Colonic mucosa (tissue), 4 donors: ENCODE data around the gene ARID5B. TPM values are rescaled to one million over a fixed set of nuclear protein-coding genes. Genes with fewer than 3 reads are reported as not detected.

Experiments used
- DNase-seq: peaks from one replicate; pipeline ENCODE4 v3.0.0-alpha.2; 2020
- H3K27ac ChIP-seq: fragments of 200-600 bp; one replicate; pipeline ENCODE4 v1.8.0; 2021
- H3K27me3 ChIP-seq: fragments of 200-600 bp; one replicate; pipeline ENCODE4 v1.8.0; 2021
- H3K36me3 ChIP-seq: fragments of 200-600 bp; one replicate; pipeline ENCODE4 v1.8.0; 2021
- H3K4me1 ChIP-seq: fragments of 200-600 bp; one replicate; pipeline ENCODE4 v1.8.0; 2021; ENCODE audit warnings: mild to moderate bottlenecking
- H3K4me3 ChIP-seq: fragments of 200-600 bp; one replicate; pipeline ENCODE4 v1.8.0; 2021
- H3K9ac ChIP-seq, 2 donors: one replicate each; pipeline ENCODE4 v1.7.0; 2013; ENCODE audit warnings: control low read depth in 2 of 2, low read depth in 2 of 2, low read length in 2 of 2
- H3K9me3 ChIP-seq: fragments of 200-600 bp; one replicate; pipeline ENCODE4 v1.8.0; 2021
- CTCF ChIP-seq: fragments of 200-600 bp; IDR thresholded peaks from one replicate; pipeline ENCODE4 v1.8.0; 2022; ENCODE audit warnings: antibody characterized with exemption, mild to moderate bottlenecking
- intact Hi-C: fragments of 100-400 bp; cut with DNase I; formaldehyde crosslinking; loops from one replicate; pipeline ENCODE4 v1.14.1; 2022
- total RNA-seq, 2 donors: library from RNA; stranded (reverse); fragmentation: NEBNext Ultra II Directional in 1 of 2; extraction: Animal tissue kit (Norgen Biotek cat#: 25700) in 1 of 2; gene quantifications; one replicate each; pipeline ENCODE4 v1.2.1, GENCODE V29; 2021
- donor health status: healthy.
- donor health status: DM: no; HTN: no; CAD: no.
- donor health status: DM: no; HTN: no; CAD: no.

ARID5B gene
- total RNA-seq, 2 donors from 2014 or later: 18.8 to 27.2 TPM

DNA sequence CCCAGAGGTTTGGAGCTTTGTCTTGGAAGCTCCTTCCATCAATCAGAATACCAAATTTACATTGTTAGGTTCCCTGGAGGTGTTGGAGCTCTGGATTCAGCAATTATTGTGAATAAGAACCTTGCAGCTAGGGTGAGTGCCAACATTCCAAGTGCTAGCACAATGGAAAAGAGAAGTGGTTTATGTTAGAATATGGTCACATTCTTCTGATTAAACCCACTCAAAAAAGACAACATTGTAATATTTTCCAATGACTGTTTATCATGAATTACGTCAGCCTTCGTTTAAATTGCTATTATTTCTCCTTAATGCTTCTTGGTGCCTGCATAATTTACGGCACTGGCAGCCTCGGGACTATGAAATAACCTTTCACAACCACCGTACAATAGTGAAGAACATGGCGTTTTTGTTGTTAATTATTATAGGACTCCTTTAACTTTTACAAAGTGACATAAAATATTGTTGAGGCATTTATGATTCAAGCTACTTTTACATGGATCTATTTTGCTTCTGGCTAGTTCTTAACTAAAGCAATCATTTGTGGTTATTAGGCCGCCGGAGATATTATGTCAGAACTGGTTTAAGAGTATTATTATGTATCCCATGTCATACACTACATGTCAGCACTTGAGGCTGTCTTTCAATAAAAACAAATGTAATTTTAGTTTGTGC lies 117.7 kb downstream of the ARID5B start:
- Histone ChIP-seq H3K9me3 (no peaks in the 10 kb centered on the region), H3K36me3 (no peaks in the 10 kb centered on the region), H3K4me1 (peaks cover 3% of the 10 kb centered on the region), H3K9ac (no peak overlapping the region), H3K27me3 (no peaks in the 10 kb centered on the region), H3K4me3 (no peak overlapping the region), H3K27ac (peak overlapping the region; percentile 37)
- no peak for TF ChIP-seq CTCF
- no peak for DNase-seq
- intact Hi-C loops: no loop called here

GRCh38 chr10:62019685-62020359 lies 118.3 kb downstream of the ARID5B start:
- Histone ChIP-seq H3K36me3 (no peaks in the 10 kb centered on the region), H3K9ac (no peak overlapping the region), H3K9me3 (no peaks in the 10 kb centered on the region), H3K4me1 (peaks cover 3% of the 10 kb centered on the region), H3K27ac (peak overlapping the region; percentile 37), H3K4me3 (no peak overlapping the region), H3K27me3 (no peaks in the 10 kb centered on the region)
- intact Hi-C loops: no loop called here
- no peak for TF ChIP-seq CTCF
- DNase-seq: no peak

DNA sequence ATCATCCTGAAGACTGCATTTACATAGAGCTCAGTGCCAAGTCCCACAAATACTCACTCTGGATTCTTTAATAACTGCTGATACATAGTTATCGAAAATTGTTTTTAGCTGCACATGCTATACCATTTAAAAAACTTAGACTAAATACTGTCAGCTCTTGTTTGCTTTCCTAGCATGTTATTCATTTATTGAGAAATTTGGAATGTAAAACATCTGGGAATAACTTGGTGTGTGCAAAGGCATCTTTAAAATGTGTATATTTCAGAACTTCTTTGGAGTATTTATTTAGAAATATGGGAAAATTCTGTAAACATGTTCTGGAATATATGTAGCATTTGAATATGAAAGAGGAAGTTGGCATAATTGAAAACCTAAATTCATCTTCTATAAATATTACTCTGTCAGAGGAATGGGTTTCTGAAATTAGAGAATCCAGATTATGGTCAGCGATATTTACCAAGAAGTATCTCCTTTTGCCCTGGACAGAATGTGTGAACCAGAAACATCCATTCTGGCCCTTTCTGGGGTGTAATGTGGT lies 119.7 kb downstream of the ARID5B start:
- Histone ChIP-seq H3K27me3 (no peaks in the 10 kb centered on the region), H3K9ac (no peak overlapping the region), H3K4me3 (no peak overlapping the region), H3K27ac (no peak overlapping the region), H3K36me3 (no peaks in the 10 kb centered on the region), H3K4me1 (peaks cover 3% of the 10 kb centered on the region), H3K9me3 (no peaks in the 10 kb centered on the region)
- intact Hi-C loops: no loop called here
- DNase-seq: no peak
- no peak for TF ChIP-seq CTCF

GRCh38 chr10:62021978-62022802 lies 120.7 kb downstream of the ARID5B start:
- intact Hi-C loops: no loop called here
- no peak for TF ChIP-seq CTCF
- no peak for DNase-seq

DNA sequence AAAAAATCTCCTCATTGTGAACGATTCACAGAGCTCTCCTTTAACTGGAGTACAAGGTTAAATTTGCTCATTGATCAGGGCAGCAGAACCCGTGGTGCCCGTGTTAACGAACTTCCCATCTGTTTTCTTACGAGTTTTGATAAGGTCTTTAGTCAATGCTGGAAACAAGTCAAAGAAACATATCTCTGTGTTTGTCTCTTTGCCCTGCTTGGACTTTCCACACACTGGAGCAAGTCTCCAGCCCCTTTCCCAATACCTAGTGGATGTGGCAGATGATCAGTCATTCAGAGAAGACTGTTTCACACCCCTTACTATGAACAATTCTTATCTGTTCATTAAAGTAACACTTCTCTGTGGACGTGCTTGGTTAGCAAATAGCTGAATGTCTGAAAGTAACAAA lies 121.3 kb downstream of the ARID5B start:
- no peak for DNase-seq
- Histone ChIP-seq H3K36me3 (no peaks in the 10 kb centered on the region), H3K27ac (no peak overlapping the region), H3K4me3 (no peak overlapping the region), H3K9me3 (no peaks in the 10 kb centered on the region), H3K4me1 (no peaks in the 10 kb centered on the region), H3K9ac (no peak overlapping the region), H3K27me3 (no peaks in the 10 kb centered on the region)
- intact Hi-C loops: no loop called here
- no peak for TF ChIP-seq CTCF

More at GRCh38 chr10:62021978-62022802, 120.7 kb downstream of the ARID5B start:
- no peak overlapping the region for H3K9ac ChIP-seq
- H3K27ac ChIP-seq: no peak overlapping the region
- H3K27me3 ChIP-seq: no peaks in the 10 kb centered on the region
- H3K4me3 ChIP-seq: no peak overlapping the region
- no peaks in the 10 kb centered on the region for H3K36me3 ChIP-seq
- H3K9me3 ChIP-seq: no peaks in the 10 kb centered on the region
- peaks cover 3% of the 10 kb centered on the region for H3K4me1 ChIP-seq
